ENCODE results near the gene MOBP. TPM values are rescaled to one million over a fixed set of nuclear protein-coding genes. Genes with fewer than 3 reads are reported as not detected.
"Not testable (repeated sequence)": the region's sequence is repeated elsewhere in the genome, so short reads cannot be mapped to it uniquely, and the experiment has no call there.

Gene MOBP, protein sequence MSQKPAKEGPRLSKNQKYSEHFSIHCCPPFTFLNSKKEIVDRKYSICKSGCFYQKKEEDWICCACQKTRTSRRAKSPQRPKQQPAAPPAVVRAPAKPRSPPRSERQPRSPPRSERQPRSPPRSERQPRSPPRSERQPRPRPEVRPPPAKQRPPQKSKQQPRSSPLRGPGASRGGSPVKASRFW
- not detected for polyA plus RNA-seq (2013, experiment 1 of 2; ENCODE audit: insufficient read length)
- polyA plus RNA-seq (2013, experiment 2 of 2; ENCODE audit: insufficient read length): not detected

DNA sequence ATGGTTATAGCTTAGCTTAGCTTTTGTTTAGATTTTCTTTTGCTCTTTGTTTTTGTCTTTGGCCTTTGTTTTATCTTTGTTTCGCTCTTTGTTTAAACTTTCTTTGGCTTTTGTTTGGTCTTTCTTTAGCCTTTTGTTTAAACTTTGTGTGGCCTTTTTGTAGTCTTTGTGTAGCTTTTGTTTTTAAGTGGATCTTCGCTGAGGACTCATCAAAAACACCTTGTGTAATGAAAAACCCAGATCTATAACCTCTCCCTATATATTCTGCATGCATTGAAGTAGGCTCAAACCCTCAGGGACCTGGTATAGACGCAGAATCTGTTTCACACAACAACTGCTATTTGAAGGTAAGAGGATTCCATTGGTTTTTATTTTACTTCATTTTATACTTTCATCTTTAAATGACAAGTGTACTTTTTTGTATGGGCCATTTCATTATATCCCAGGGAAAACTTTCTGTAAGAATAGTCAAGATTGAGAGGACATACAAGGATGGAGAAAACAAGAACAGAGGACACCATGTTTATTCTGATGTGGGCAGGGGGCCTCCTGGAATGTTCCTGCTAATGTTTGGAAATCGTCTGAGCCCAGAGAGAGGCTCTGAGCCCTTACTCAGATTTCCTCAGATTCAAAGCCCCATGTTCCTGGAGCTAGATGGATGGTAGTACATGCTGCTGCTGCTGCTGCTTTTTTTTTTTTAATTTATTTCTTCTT, at the start of gene MOBP:
MOBP (plus strand) TSS at position 287 of the 714 bp plus-strand sequence. CDS start 34,390 bp downstream, outside the sequence.
- DNase-seq: no peak

DNA sequence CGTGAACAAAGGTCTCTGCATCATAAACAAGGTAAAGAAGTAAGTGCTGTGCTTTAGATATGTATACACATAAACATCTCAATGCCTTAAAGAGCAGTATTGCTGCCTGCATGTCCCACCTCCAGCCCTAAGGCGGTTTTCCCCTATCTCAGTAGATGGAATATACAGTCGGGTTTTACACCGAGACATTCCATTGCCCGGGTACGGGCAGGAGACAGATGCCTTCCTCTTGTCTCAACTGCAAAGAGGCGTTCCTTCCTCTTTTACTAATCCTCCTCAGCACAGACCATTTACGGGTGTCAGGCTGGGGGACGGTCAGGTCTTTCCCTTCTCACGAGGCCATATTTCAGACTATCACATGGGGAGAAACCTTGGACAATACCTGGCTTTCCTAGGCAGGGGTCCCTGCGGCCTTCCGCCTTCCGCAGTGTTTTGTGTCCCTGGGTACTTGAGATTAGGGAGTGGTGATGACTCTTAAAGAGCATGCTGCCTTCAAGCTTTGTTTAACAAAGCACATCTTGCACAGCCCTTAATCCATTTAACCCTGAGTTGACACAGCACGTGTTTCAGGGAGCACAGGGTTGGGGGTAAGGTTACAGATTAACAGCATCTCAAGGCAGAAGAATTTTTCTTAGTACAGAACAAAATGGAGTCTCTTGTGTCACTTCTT, 48.8 kb upstream of the MOBP start:
- not testable (repeated sequence) for DNase-seq

DNA sequence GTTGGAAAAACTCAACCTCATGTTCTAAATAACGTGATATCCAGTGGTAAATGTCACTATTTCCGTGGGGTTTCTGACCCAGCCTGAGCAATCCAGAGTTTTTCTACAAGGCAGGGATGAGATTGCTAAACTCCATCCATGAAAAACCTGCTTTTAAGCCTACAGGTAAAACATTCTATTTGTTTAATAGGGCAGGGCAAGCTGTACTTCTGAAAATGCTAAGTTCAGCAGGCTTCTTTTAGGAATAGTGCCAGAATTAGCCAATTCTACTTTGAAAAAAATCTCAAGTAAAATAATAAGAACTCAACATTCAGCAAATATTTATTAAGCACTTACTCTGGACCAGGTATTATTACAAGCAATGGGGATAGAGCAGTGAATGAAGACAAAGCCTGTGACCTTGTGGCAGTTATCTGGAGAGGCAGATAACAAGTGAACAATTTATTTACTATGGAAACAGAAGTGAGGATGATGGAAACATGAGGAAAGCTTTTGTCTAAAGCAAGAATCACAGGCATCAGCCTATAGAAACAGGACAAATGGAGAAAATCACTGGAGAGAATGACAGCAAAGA, 47.7 kb upstream of the MOBP start:
- no peak for DNase-seq

DNA sequence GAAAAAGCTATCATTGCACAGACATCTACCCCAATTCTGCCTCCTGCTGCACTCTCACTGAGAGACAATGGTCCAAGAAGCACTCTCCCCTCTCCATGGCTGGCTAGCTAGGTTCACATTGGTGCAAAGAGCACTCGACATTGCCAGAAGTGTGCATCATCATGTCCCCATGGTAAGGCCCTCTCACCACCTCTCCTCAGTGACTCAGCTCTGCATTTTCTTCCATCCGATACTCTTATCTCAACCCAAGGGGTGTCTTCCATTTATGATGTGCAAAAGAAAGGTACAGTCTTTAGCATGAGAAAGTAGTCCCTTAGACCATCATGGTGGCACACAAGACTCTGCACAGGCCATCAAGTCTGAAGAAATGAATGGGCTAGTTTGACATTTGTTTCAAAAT, 46.9 kb upstream of the MOBP start:
- no peak for DNase-seq

DNA sequence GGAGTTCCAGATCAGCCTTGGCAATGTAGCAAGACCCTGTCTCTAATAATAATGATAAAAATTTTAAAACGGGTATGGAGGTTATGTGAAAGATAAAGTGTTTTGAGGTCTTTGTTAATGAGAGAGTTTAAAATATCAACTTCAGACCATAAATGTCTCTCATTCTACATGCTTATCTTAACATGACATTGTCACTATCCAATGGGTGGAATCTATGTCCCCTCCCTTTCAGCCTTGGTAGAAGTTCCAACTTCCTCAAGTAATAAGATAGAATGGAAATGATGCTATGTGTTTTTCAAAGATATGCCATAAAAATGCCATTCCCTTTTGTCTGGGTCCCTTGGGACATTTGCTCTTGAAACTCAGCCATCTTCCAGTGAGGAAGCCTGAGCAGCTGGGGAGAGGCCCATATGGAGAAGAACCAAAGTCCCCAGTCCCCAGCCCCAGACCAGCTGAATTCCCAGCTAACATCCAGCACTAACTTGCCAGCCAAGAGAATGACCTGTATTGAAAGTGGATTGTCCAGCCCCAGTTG, 44.0 kb upstream of the MOBP start:
- peak; percentile 56 for DNase-seq

DNA sequence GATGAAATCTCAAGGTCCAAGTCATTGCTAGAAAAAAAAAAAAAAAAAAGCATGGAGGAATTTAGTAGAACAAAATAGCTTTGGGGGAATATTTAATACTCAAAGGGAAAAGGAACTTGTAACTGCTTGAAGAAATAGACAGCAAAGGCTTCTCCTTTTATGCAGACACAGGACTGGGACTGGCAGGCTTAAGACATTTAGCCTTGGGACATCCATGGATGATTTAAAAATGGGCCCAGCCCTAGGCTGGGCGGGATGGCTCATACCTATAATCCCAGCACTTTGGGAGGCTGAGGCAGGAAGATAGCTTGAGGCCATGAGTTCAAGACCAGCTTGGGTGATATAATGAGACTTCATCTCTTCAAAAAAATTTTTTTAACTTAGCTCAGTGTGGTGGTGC, 41.2 kb upstream of the MOBP start:
- no peak for DNase-seq

DNA sequence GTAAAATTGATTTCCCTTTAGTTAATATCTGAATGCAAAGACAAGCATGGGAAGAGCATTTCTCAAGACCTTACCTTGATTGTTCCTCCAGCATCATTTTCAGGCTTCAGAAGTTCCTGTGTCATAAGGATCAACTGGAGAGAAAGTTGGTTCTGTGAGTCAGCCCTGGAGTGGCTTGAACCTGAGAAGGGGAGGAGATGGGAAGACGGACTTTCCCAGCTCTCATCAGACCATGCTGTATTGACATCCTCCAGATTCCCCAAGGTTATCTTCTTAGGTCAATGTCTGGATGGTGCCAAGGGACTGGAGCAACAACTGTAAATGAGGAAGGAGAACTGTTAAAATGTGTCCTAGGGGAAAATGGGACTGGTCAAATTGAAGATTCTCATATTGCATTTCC, 40.0 kb upstream of the MOBP start:
- no peak for DNase-seq

DNA sequence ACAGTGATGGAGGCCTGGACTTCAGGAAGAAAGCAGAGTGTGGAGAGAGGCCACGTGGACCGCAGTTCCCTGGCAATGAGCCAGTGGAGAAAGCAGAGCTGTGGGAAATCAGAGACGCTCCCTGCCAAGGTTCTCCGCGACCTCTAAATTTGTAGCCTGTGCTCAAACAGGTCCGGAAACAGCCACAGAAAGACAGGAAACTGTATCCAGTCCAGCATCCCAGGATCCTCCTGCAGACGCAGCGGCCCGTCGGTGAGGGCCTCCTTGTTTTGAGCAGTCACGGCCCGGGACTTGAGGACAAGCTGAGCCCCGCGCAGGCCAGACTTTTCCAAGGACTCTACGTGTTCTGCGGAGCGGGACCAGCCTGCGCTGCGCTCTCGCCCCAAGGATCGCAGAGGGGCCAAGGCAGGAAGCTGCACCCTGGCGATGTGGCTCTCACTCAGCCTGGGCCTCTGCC, 38.7 kb upstream of the MOBP start:
- no peak for DNase-seq

DNA sequence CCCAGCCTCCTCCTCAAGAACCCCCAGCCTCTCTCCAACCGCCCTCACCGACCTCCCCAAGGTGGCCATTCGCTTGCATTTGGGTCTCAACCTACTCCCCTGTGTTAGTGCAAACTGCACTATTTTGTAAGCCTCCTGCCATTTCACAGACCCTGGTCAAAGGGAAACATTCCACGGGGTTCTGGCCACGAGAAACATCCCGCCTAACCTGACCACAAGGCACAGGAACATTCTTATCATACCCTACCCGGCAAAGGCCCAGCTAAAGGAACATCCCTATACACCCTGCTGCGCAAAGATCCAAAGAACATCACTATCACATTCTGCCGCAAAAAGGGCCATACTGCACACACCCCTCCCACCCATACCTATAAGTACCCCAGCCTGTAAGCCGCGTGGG, 38.0 kb upstream of the MOBP start:
- DNase-seq: no peak

DNA sequence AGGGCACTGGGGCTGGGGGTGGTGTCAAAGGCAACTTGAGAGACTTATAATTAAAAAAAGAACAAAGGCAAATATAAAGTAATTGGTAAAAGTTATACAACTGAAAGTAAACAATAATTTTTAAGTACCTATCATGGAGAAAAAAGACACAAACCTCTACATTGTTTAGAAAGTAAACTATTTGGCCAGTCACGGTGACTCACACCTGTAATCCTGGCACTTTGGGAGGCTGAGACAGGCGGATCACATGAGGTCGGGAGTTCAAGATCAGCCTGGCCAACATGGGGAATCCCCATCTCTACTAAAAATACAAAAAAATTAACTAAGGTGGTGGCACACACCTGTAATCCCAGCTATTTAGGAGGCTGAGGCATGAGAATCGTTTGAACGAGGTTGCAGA, 35.1 kb upstream of the MOBP start:
- DNase-seq: no peak

DNA sequence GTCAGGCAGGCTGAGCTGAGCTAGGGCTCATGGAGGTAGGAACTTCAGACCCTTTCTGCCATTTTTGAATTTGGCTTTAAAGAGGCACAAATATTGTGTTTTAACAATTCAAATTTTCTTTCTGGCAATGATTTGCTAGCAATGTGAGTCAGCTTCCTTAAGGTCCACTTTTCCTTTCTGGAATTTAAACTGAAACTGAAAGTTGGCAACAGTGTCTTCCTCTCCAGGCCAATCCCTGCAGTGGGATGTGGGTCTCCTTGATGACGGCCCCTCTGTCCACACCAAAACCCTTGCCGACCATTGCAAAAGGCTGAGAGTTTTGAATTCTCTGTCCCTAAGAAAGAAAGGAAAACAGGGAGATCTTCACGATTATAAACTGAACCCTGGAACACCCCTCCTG, 33.8 kb upstream of the MOBP start:
- peak; percentile 43 for DNase-seq

DNA sequence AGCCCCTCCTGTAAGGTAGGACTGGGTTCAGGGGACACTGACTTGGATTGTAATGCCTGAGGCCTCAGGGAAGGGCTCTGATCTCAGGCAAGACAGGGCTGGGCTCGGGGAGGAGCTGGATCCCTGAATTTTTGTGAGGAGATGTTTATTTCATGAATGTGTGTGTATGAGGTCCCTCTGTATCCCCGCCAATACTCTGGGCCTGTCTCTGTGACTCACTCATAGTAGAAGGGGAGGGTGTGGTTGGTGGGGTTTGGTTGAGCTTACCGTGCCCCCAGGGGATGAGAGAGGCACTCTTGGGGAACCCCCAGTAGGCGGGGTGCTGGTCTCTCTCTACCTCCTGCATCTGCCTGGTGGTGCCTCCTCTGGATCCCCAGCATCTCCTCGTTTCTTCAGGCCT, 32.9 kb upstream of the MOBP start:
- peak; percentile 25 for DNase-seq

DNA sequence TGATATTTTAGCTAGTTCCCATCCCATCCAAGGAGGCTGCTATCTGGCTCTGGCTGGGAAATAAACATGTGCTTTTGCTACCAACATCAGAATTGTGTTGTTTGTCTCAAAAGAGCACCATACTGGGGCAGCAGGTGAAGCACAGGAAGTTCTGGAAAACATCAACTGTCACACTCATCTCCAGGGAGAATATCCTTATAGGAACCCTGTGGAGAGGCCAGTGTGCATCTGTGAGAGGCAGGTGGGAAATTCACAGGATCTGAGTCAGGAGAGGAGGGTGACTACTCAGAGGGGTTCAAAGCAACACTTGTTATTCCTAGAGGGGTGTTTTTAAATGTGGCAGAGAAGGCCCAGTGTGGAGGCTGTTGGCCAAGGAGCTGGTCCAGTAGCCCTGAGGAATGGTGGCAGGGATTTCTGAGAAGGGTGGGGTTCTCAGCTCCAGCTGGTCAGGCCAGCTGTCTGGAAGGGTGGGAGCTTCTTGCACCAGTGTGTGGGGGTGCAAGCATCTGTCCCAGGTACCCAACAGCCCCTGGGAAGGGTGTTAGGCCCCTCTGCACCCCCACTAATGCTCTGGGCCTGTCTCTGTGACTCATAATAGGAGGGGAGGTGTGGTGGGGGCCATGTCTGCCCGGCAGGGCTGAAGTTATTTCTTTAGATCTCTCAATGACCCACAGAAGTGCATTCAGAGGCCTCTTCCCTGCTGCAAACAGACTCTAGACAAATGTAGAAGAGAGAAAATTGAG, 32.3 kb upstream of the MOBP start:
- DNase-seq: no peak

DNA sequence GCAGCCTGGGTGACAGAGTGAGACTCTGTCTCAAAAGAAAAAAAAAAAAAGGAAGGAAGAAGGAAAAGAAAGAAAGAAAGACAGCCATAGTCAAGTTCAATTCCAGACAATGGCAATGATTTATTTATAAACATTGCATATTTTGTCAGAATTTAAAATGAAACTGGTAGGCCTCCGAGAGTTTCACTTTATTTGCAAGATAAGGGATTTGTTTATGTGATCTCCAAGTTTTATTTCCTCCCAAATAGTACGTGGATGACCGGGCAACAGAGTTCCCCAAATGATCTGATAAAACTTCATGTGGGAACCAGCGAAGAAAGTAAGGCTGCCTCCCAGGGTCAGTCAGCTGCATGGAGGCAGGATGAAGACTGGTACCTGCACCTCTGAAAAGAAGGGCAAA, 28.6 kb upstream of the MOBP start:
- no peak for DNase-seq

DNA sequence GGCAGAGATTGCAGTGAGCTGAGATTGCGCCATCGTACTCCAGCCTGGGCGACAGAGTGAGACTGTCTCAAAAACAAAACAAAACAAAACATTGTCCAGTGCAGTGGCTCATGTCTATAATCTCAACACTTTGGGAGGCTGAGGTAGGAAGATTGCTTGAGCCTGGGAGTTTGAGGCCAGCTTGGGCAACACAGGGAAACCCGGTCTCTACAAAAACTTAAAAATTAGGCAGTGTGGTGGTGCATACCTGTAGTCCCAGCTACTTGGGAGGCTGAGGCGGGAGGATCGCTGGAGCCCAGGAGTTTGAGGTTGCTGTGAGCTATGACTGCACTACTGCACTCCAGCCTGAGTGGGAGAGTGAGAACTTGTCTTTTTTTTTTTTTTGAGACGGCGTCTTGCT, 27.2 kb upstream of the MOBP start:
- DNase-seq: no peak

DNA sequence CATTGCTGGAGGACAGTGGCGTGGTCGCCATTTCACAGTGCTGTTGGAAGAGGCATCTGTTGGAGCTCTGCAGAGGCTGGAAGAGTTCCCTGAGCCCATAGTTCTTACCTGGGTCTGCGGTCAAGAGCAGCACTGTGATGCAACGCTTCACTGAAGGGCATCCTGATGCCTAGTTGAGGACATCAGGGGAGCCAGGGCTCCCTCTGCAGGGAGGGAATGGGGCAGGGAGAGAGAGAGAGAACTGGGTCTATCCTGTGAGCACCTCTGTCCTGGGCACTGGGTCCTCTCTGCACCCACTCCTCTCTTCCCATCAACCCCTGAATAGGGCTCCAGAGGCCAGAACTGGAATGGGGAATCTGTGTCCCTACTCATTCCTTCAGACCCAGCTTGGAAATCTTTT, 23.9 kb upstream of the MOBP start:
- DNase-seq: no peak

DNA sequence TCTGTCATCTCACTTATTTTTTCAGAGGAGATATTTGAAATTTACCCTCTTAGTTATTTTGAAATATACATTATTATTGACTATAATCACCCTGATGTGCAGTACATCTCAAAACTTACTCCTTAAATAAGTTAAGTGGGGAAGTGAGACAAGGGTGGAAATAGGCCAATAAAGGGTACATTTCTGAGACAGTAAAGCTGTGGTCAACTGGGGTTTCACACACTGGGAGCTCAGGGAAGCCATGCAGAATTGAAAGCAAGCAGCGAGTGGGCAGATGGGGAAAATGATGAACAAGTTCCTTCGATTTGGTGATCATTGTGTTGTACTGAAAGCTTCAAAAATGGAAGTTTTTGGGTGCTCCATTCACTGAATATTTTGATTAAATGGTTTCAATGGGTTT, 21.6 kb upstream of the MOBP start:
- no peak for DNase-seq

DNA sequence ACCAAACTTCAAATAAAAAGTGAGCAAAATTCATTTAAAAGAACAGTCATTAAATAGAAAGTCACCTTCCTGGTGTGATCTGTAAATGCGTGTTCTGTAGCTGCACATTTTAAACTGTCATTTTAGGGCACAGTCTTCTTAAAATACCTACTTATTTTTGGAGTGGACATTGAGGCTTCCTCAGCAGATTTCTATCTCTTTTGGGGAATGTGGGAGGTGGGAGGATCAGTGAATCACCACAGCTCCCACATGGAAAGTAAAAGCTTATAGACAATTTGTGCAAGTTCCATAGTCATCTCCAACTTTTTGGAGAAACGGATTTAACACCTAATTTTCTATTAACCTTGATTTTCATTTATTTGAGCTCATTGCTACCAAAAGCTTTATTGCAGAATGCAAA, 21.0 kb upstream of the MOBP start:
- no peak for DNase-seq

DNA sequence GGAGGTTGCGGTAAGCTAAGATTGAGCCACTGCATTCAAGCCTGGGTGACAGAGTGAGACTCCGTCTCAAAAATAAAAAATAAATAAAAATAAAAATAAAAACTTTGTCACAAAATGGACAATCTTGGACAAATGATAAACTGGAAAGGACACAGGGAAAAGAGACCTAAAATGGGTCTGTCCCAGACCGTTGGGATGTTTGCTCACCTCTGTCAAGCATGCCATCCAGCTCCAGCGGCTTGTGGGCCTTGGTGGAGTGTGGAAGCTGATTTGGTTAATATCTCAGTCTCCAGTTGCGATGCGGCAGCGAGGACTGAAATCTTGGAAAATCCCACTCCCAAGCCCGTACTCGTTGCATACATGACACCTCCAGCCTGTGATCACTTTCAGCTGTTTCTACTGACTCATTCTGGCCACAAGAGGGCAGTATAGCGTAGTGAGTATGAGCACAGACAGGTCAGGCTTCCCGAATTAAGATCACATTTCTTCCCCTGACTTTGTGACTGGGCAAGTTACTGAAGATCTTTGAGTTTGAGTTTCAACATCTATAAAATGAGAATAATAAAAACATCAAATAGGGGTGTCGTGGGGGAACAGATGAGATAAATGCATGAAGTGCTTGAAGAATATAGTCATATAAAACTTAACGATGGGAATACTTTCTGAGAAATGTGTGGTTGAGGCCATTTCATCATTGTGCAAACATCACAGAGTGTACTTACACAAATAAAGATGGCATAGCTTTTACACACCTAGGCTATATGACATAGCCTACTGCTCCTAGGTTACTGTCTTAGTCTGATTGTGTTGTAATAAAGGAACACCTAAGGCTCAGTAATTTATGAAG, 19.6 kb upstream of the MOBP start:
- peak; percentile 77 for DNase-seq

DNA sequence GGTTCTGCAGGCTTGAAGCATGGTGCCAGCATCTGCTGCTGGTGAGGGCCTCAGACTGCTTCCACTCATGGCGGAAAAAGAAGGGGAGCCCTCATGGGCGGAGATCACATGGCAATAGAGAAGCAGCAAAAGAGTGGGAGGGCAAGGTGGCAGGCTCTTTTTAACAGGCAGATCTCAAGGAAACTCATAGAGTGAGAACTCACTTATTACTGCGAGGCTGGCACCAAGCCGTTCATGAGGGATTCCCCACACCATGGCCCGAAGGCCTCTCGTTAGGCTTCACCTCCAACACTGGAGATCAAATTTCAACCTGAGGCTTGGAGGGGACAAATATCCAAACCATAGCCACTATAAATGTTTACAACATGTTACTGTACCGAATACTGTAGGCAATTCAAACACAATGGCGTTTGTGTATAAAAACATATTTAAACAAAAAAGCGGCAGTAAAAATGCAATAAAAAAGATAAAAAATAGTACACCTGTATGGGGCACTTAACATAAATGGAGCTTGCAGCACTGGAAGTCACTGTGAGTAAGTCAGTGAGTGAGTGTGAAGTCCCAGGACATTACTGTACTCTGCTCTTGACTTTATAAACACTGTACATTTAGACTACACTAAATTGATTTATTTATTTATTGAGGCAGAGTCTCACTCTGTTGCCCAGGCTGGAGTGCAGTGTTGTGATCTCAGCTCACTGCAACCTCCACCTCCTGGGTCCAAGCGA, 18.8 kb upstream of the MOBP start:
- DNase-seq: no peak

DNA sequence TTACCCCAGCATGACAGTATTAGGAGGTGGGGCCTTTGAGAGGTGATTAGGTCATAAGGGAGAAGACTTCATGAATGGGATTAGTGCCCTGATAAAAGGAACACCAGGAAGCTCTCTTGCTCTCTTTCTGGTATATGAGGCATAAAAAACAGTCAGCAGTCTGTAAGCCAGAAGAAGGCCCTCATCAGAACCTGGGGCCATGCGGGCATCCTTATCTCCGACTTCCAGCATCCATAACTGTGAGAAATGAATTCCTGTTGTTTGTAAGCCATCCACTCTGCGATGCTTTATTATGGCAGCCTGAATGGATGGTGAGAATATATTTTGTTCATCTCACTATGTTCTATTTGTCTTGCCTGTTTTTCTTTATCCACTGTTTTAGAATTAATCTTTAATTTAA, 17.7 kb upstream of the MOBP start:
- no peak for DNase-seq

All from fibroblast of skin of back (primary cell).